Fibroblast of lung (primary cell): ENCODE measurements around the gene MSANTD3. TPM values are rescaled to one million over a fixed set of nuclear protein-coding genes. Genes with fewer than 3 reads are reported as not detected.

ENCODE experiments used
- DNase-seq, 2 donors: peaks; one replicate each; pipeline versions ENCODE4 v3.0.0 to v3.0.0-alpha.2; 2010; ENCODE audit warnings: low read depth in 2 of 2
- H2AFZ ChIP-seq: 2 replicates; pipeline ENCODE4 v1.5.1; 2012; ENCODE audit warnings: low read length, control low read depth, inconsistent platforms
- H3K27ac ChIP-seq: 2 replicates; pipeline ENCODE4 v1.5.1; 2011; ENCODE audit warnings: low read length, control low read depth; ENCODE audit not compliant: insufficient read depth
- H3K27me3 ChIP-seq: 2 replicates; pipeline ENCODE4 v1.5.1; 2011; ENCODE audit warnings: mild to moderate bottlenecking, low read length; ENCODE audit not compliant: control insufficient read depth, insufficient read depth
- H3K36me3 ChIP-seq: 2 replicates; pipeline ENCODE4 v1.5.1; 2011; ENCODE audit warnings: low read length; ENCODE audit not compliant: control insufficient read depth, insufficient read depth
- H3K4me1 ChIP-seq: 2 replicates; pipeline ENCODE4 v1.5.1; 2011; ENCODE audit warnings: low read length; ENCODE audit not compliant: control insufficient read depth, insufficient read depth; ENCODE audit errors: extremely low read depth
- H3K4me2 ChIP-seq: 2 replicates; pipeline ENCODE4 v1.5.1; 2011; ENCODE audit warnings: low read length, control low read depth; ENCODE audit not compliant: insufficient read depth; ENCODE audit errors: extremely low read depth
- H3K4me3 ChIP-seq, 4 experiments: fragments of 200-600 bp in 1 of 4; sonication (generic) in 1 of 4; replicated peaks in 1 of 4; 2 replicates each; pipeline ENCODE4 v1.5.1; 2011 to 2016; ENCODE audit warnings: low read length in 4 of 4, low read depth in 3 of 4, mild to moderate bottlenecking in 3 of 4, control low read depth in 2 of 4, inconsistent platforms in 1 of 4, mixed read lengths in 1 of 4; ENCODE audit not compliant: insufficient read depth in 1 of 4; ENCODE audit errors: control extremely low read depth in 1 of 4
- H3K79me2 ChIP-seq: 2 replicates; pipeline ENCODE4 v1.5.1; 2012; ENCODE audit warnings: mild to moderate bottlenecking, low read length, inconsistent platforms; ENCODE audit not compliant: control insufficient read depth, insufficient read depth
- H3K9ac ChIP-seq: 2 replicates; pipeline ENCODE4 v1.5.1; 2011; ENCODE audit warnings: mild to moderate bottlenecking, low read length, control low read depth; ENCODE audit not compliant: insufficient read depth
- H3K9me3 ChIP-seq: 2 replicates; pipeline ENCODE4 v1.5.1; 2012; ENCODE audit warnings: low read depth, low read length; ENCODE audit not compliant: control insufficient read depth, insufficient read depth
- H4K20me1 ChIP-seq: 2 replicates; pipeline ENCODE4 v1.5.1; 2011; ENCODE audit warnings: low read length; ENCODE audit not compliant: control insufficient read depth, insufficient read depth; ENCODE audit errors: extremely low read depth
- CTCF ChIP-seq, 2 donors: IDR thresholded peaks in 1 of 2; conservative IDR thresholded peaks in 1 of 2; 1 replicate in 1 of 2; 2 replicates in 1 of 2; pipeline ENCODE4 v1.5.1; 2011 to 2012; ENCODE audit warnings: low read length in 2 of 2, control low read depth in 1 of 2, inconsistent platforms in 1 of 2, low read depth in 1 of 2, mild to moderate bottlenecking in 1 of 2
- EZH2 ChIP-seq: IDR thresholded peaks from 2 replicates; pipeline ENCODE4 v1.5.1; 2012; ENCODE audit warnings: low read length, control low read depth, mild to moderate bottlenecking; ENCODE audit errors: missing control alignments
- polyA plus RNA-seq, 2 donors: library from polyadenylated mRNA; depleted of rRNA in 1 of 2; stranded (reverse) in 1 of 2; unstranded in 1 of 2; fragments of >200 nt; gene quantifications; 2 replicates each; pipeline ENCODE4 v1.2.1, GENCODE V29; 2011 to 2012; ENCODE audit warnings: missing spikeins in 1 of 2
- total RNA-seq: library from RNA; depleted of rRNA; stranded (reverse); fragments of >200 nt; gene quantifications from 2 replicates; pipeline ENCODE4 v1.2.1, GENCODE V29; 2014

The MSANTD3 gene
- total and polyA plus RNA-seq, 2 donors (not counting 1 experiment from before 2014, with no cell fraction given): 54.2 to 59.6 TPM

- DNase-seq: no peak
- Histone ChIP-seq H3K9me3 (no peaks in the 10 kb centered on the region), H3K4me3 (no peak overlapping the region), H3K4me2 (no peak overlapping the region), H2AFZ (no peak overlapping the region), H3K27me3 (no peaks in the 10 kb centered on the region), H4K20me1 (no peaks in the 10 kb centered on the region), H3K36me3 (peaks cover 11% of the 10 kb centered on the region), H3K4me1 (no peaks in the 10 kb centered on the region), H3K79me2 (no peaks in the 10 kb centered on the region), H3K9ac (no peak overlapping the region), H3K27ac (no peak overlapping the region)
- TF ChIP-seq CTCF (conservative IDR thresholded peaks at IDR 0.05 in 1 of 2, IDR thresholded peaks at IDR 0.05 in 1 of 2; ENCODE audit: low read depth in 1 of 2, low read length in 2 of 2): no peak
- TF ChIP-seq EZH2: no peak
These were observed 30.6 kb downstream of the MSANTD3 start for GRCh38 chr9:100457517-100457916.

GRCh38 chr9:100459963-100460362, 33.0 kb downstream of the MSANTD3 start:
- Histone ChIP-seq H3K9ac (no peak overlapping the region), H3K79me2 (no peaks in the 10 kb centered on the region), H3K27me3 (no peaks in the 10 kb centered on the region), H3K9me3 (no peaks in the 10 kb centered on the region), H3K27ac (no peak overlapping the region), H3K4me3 (no peak overlapping the region), H3K4me2 (no peak overlapping the region), H3K36me3 (no peaks in the 10 kb centered on the region), H2AFZ (no peak overlapping the region), H3K4me1 (no peaks in the 10 kb centered on the region), H4K20me1 (no peaks in the 10 kb centered on the region)
- no peak for TF ChIP-seq EZH2
- no peak for TF ChIP-seq CTCF (conservative IDR thresholded peaks at IDR 0.05 in 1 of 2, IDR thresholded peaks at IDR 0.05 in 1 of 2; ENCODE audit: low read depth in 1 of 2, low read length in 2 of 2)
- no peak for DNase-seq

- H3K9ac ChIP-seq: no peak overlapping the region
- no peak overlapping the region for H3K4me3 ChIP-seq
- TF ChIP-seq CTCF (conservative IDR thresholded peaks at IDR 0.05 in 1 of 2, IDR thresholded peaks at IDR 0.05 in 1 of 2; ENCODE audit: low read depth in 1 of 2, low read length in 2 of 2): no peak
- no peak for TF ChIP-seq EZH2
- H4K20me1 ChIP-seq: no peaks in the 10 kb centered on the region
- H3K4me1 ChIP-seq: no peaks in the 10 kb centered on the region
- no peak for DNase-seq
- no peaks in the 10 kb centered on the region for H3K79me2 ChIP-seq
- H2AFZ ChIP-seq: no peak overlapping the region
- H3K9me3 ChIP-seq: no peaks in the 10 kb centered on the region
- no peaks in the 10 kb centered on the region for H3K36me3 ChIP-seq
- H3K4me2 ChIP-seq: no peak overlapping the region
- H3K27me3 ChIP-seq: no peaks in the 10 kb centered on the region
- H3K27ac ChIP-seq: no peak overlapping the region
These were observed 38.3 kb downstream of the MSANTD3 start for GRCh38 chr9:100465274-100465673.
